Measurements from ENCODE around the gene EFCAB9.

EFCAB9 gene

DNA sequence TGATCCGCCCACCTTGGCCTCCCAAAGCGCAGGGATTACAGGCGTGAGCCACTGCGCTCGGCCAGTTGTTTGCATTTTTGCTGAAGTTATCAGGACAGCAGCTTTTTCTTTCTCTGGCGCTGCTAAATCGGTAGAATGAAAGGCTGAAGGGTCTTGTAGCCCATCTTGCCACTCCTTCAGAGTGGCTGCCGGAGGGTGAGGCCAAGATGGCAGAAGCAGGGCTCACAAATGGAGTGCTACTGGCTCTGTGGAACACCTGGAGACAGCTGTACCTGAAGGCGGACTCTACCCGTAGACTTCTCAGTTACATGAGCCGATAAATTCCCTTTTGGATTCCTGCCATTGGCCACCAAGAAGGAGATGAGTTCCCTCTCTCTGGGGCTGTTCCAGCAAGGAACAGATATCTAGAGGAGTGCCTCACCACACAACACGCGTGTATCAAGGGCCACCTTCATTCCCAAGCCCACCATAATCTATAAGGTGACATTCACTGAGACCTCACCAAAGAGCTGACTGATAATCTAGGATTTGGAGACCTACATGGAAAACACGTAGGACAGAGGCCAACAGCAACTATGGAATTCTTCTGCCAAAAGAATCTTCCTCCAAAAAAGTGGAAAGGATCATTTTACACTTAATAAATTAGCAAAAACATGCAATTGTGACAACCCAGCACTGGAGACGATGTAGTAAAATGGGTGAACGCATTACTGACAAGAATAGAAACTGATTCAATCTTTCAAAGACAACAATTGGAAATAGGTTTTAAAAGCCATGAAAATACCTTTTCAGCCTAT is 27.7 kb upstream of the EFCAB9 start:
- DNase-seq, result no peak

DNA sequence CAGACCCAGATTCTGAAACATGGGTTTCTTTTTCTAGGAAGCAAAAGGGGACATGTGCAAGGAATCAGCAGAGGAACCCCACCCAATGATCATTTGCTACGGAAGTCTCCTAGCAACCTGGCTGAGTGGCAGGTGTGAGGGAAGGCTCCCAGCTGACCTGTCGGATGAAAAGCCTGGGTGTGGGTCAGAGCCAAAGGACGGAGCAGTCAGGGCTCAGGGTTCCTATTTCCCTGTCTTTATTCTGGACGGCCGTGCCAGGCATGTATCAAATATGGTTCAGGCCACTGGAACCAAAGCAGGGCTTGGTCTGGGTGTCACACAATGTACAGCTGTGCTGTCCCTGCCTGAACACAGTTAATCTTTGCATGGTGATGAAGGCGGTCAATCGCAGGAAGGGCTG is 26.1 kb upstream of the EFCAB9 start:
- DNase-seq, result no peak

DNA sequence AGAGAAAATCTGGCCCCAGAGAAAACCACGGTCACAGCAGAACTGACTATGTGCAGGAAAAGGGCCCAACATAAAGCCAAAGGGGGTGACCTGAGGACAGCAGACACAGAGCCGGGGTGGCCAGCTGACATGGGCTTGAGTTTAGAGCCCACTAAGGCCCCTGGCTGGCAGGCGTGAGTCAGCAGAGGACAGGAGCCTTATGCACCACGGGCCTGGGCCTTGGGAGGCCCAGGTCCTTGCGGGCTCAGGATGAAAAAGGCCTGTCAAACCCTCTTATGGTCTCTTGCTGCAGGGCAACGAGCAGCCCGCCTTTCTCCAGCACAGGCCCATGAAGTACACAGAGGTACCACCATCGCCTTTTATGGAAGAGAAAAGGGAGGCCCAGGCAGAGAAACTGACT is 25.7 kb upstream of the EFCAB9 start:
- no peak for DNase-seq

DNA sequence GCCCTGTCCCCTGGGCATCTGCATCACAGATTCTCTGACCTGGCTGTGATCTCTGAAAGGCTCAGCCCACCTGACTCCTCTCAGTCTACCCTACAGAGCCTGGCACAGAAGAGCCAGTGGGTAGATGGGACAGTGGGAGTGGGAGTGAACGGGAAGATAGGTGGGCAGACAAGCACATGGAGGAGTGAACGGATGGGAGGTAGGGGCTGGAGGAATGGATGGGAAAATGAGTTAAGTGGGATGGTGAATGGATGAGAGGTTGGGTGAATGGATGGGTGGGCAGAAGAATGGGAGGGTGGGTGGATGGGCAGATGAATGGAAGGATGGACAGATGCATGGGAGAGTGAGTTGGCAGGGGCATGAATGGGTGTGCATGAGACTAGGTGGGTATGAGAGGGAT is 24.8 kb upstream of the EFCAB9 start:
- DNase-seq, result no peak

DNA sequence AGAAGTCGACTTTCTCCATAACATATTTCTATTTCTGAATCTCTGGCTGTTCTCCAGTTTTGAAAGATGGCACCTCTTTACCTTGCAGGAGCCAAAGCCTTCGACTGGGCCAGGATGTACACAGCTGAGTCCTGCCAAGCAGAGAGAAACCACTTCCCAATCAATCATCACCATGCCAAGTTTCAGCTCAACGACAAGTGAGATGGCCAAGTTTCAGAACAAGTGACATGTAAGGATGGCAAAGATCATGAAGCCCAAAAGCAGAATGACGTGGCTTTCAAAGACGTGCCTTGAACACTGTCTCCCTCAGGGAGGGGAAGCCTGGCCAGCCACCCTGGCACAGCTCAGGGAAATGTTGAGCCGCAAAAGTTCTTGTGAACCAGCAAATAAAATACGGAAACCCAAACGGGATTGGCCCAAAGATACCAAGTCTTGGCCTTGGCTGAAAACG is 23.7 kb upstream of the EFCAB9 start:
- no peak for DNase-seq

DNA sequence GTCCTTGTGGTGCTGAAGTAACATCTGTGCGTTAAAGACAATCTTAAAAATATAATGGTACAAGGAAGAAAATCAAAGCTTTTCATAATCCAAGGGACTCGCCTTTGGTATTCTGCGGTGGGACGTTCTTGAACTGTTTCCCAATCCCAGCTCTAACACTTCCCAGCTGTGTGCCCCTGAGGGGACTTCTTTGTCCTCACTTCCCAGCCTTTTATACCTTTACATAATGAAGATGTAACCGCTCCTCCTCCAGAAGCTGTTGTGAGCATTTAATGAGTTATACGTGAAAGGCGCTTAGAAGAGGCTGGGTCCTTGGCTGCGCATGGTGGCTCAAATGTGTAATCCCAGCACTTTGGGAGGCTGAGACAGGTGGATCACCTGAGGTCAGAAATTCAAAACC is 22.9 kb upstream of the EFCAB9 start:
- DNase-seq, result no peak

DNA sequence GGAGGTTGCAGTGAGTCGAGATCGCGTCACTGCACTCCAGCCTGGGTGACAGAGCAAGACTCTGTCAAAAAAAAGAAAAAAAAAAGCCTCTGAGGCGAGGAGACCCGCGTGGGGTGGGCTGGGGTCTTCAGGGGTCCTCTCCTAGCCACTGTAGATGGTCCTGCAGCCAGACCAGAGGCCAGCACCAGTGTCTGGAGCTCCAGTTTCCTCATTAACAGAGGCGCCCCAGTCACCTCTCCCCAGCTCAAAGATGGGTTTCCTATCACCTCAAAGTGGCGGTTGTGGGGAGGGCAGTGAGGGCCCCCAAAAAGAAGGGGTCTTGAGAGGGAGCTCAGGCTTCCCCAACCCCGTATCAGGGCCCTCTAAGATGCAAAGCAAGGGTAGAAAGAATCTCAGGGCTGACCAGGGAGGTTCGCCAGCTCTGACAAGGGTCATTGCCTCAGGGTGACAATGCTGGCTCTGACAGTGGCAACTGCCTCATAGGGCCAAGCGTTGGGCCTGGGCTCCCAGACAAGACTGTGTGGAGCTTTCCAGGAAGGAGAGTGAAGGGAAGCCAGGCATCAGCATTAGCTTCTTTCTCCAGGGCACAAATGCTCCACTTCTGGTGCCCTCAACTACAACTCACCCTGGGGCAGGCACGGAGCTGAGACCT is 20.9 kb upstream of the EFCAB9 start:
- DNase-seq, result no peak

DNA sequence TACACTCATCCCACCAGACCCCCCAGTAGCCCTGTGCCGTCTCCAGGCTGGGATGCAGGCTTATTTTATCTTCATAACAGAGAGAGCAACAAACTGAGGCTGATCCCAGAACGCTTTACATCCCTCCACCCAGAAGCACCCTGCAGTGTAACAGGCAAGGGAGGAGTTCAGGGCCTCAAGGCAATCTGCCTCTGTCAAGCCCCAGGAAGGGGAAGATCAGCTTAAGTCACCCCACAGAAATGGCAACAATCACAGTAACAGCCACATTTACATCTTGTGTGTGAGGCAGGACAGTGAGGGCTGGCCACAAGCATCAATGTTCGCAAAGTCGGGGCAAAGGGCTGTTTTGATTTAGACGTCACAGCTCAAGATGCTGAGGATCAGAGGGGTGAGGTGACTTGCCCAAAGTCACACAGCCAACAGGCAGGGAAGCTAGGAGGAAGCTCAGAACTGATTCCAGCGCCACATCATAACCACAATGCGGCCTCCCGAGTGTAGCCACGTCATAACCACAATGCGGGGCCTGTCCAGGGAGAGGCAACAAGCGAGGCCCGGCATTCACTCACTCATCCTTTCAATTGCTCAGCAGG is 20.3 kb upstream of the EFCAB9 start:
- DNase-seq, result peak; percentile 47

DNA sequence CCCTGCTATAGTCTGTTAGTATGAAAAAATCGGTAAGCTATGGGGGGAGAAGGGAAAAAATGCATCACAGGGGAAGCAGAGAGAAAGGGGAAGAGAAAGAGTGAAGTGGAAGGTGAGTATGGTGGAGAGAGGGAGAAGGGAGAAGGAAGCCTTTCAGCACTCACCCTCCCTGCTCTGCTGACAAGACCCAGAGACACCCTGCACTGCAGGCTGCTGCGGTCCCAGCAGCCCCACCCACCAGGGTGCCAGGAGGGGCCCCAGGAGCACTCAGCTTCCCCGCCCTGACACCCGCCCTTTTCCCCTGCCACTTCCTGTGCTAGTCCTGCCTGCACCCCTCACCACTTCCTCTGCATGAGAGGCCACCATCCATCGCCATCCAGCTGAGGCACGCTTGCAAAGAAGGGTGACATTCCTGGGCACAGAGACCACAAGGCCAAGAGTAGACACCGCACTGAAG is 18.7 kb upstream of the EFCAB9 start:
- peak; percentile 79 for DNase-seq

DNA sequence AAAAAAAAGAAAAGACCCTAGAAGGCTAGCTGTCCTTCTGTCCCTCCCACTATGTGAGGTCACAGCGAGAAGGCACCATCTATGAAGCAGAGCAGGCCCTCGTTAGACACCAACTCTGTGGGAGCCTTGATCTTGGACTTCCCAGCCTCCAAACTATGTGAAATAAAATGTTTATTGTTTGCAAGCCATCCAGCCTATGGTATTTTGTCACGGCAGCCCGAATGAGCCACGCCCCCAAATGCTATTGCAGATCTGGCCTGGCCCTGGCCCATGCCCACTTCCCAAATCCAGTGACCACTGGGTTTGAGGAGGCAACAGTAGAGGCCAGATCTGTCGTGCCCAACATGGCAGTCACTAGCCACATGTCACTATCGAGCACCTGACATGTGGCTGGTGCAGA is 16.8 kb upstream of the EFCAB9 start:
- DNase-seq, result no peak

DNA sequence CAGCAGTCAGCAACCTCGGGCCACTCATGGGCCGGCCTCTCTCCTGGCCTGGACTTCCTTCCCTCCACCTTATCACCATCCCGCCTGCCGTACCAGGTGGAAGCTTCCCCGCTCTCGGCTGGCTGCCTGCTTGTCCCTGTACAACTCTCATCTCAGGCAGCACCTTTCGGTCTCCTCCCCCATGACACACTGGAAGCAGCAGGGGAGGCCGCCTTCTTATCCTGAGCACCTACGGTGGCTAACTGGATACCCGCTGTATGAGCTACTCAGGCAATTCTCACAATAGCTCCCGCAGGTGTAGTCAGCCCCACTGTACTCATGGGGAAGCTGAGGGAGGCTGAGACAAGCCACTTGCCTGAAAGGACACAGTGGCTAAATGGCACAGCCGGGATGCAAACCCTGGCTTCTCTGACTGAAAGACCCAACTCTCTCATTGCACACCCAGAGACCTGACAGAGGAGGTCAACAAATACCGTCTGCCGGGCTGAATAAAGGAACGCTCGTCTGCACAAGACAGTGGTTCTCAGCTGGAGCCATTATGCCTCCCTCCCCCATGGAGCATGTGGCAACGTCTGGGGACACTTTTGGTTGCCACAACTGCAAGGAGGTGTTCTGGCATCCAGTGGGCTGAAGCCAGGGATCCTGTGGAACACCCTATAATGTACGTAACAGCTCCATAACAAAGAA is 15.5 kb upstream of the EFCAB9 start:
- DNase-seq, result no peak

DNA sequence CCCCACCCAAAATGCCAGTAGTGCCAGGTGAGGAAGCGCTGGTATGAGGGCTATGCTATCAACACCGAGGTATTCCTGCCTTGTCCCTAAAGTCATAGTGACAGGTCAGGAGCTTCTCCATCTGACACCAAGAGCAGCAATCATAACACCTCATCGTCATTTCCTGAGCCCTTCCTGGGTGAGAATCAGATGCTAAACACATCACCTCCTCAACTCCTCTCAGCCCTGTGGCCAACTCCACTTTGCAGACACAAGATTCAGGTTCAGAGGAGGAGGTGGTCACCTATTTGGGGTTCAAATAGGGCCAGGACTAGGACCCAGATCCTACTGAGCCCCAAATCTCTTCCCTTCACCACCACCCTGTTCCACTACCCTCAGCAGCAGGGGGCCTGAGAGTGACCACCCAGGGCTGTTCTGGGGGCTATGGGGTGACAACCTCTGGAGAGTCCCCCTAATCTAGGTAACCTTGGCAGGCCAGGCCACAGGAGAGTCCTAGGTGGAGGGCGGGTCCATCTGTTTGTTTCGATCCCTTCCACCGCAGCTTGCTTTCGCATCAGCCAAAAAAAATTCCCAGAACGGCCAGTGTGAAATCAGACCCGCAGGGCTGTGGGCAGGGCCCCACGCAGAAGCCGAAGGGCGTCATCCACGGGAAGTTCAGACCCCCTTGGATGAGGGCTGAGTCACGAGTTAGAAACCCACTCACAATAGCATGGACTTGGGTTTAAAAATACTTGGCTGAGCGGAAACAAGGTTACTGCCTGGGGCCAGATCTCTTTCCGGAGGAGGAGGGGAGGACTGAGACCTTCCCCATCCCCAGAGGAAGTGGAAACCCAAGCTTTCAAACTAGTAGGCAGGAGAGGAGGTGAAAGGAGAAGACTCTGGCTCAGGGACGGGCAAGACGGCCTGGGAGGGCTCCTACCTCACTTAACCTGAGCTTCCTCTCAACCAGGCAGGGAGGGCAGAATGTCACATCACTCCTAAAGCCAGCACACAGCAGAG is 14.7 kb upstream of the EFCAB9 start:
- no peak for DNase-seq

DNA sequence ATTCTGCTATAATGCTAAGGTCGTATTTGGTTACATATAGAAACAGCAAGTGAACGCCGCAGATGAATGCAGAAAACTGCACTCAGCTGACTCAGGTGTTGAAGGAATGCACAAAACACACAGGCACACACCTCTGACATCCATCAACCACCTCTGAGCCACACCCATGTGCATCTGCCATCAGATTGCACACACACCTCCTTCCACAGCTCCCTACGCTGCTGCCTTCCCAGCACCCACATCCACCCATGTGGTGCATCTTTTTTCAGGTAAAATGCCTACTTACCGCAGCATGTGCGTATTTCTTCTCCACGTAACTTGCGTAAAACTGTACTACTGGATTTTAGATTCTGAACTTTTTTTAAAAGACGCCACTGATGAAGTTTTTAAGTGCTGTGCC is 13.0 kb upstream of the EFCAB9 start:
- DNase-seq, result no peak

DNA sequence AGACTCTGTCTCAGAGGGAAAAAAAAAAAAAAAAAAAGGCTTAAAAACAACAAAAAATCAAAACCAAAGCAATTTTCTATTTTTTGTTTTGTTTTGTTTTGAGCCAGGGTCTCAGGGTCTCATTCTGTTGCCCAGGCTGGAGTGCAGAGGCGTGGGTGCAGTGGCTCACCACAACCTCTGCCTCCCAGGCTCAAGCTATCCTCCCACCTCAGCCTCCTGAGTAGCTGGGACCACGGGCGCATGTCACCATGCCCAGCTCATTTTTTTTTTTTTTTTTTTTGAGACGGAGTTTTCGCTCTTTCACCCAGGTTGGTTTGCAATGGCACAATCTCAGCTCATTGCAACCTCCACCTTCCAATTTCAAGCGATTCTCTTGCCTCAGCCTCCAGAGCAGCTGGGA is 11.7 kb upstream of the EFCAB9 start:
- no peak for DNase-seq

DNA sequence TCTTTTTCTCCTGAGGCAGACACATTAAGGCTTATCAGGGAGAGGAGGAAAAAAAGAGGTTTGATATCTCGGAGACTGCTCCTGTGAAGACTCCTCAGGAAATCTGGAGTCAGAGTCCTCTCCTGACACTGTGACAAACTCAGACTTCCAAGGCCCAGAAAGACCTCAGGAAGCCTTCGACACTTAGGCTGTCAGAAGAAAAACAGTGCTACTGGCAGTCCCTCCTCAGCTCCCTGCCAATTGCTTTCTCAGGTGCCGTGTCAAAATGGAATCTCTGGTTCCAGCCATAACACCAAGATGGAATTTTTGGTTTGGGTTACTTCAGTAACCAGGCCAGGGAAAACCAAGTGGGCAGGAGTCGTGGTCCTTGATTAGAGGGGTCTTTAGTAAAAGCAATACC is 10.1 kb upstream of the EFCAB9 start:
- no peak for DNase-seq

DNA sequence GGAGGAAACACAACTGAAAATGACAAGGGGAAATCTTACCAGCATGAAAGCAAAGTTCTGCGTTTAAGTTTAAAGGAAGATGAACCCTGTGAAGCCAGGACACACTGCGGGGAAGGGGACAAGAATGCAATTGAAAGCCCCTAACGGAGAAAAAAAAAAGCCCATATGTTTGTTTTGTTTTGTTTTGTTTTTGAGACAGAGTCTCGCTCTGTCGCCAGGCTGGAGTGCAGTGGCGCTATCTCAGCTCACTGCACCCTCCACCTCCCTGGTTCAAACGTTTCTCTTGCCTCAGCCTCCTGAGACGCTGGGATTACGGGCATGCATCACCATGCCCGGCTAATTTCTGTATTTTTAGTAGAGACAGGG is 8.9 kb upstream of the EFCAB9 start:
- DNase-seq, result no peak

DNA sequence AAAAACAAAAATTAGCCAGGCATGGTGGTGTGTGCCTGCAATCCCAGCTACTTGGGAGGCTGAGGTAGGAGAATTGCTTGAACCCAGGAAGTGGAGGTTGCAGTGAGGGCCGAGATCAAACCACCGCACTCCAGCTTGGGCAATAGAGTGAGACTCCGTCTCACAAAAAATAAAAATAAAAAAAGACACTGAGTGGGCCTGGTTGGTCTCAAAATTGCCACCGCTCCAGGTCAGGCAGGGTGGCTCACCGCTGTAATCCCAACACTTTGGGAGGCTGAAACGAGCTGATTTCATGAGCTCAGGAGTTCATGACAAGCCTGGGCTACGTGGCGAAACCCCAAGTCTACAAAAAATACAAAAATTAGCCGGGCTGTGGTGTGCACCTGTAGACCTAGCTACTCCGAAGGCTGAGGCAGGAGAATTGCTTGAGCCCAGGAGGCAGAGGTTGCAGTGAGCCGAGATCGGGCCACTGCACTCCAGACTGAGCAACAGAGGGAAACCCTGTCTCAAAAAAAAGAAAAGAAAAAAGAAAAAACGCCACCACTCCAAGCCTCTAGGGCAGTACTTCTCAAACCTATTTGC is 7.8 kb upstream of the EFCAB9 start:
- no peak for DNase-seq

DNA sequence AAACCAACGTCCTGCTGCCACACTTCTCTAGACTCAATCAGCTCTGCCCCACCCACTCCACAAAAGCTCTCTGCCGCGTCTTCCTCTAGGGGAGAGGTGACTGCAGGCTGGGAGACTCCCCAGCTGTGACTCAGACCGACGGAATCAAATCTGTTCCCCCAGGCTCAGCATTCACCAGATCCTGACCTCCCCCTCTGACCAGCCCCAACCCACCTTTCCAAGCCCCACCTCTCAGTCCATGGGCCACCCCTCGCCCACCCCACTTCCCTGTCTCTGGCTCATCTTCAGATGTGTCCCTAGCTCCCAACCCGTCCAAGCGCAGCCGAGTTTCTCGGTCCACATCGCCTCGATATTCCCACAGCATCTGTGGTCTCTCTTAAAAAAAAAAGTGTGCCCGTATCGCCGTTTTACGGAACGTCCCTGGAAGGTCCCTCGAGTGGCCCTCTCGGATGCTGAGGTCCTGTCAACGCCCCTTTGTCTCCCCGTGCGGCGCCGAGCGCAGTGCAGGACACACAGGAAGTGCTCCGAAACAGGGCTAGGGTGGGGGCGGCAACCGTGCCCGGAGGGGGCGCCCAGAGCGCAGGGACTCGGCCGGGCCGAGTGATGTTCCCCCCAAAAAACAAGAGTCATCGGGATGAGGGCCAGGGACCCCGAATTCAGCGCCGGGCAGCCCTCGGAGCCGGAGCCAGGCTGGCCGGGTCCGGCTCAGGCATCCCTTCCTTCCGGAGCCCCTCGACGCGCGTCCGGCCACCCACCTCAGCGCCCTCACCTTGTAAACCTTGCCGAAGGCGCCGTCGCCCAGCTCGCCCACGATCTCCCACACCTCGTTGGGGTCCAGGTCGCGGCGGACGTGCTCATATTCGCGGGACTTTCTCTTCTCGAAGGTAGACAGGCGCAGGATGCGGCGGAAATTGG is 6.6 kb upstream of the EFCAB9 start:
- DNase-seq, result peak; percentile 55

DNA sequence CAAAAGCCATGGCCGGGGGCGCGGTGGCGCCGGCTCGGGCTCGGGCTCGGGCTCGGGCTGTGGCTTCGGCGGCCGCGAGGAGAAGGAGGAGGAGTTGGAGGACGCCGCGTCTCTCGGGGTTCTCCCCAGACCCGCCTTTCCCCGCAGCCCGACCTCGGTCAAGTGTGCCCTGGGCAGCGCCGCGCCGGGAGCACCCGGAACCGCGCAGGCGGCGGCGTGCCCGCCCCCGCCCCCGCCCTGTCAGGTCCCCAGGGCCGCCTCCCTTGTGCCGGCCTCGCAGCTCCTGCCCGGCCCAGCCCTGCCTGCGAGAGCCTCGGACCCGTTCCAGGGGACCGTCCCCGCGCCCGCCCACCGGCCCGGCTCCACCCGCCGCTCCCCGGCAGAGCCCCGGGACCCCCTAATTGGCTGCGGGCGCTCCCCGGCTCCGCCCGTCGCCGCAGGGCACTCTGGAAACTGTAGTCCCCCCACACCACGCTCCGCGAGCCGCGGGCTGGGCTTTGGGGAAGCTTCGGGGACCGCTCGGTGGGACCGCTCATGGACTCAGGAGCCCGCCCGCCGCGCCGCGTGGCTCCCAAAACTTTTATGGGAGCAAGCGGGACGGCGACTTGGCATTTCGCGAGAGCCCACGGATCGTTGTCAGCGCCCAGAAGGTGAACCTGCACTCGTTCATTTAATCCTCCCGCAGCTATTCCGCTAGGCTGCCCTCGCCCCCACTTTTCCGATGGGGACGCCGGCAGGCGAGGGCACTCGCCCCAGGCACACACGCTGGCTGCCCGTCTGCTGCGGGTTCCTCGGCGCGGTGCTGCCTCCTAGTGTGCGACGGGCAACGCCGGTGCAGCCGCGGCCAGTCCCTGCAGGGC is 5.7 kb upstream of the EFCAB9 start, which contains the start of gene STK10:
TSS of gene STK10 (minus strand) at position 192 of the 860 bp plus-strand sequence. CDS start at position 10, 182 bp downstream.
- DNase-seq, result peak; percentile 83
